H1 (cell line): ENCODE results near the gene CACNA1A. TPM values are rescaled to one million over a fixed set of nuclear protein-coding genes. Genes with fewer than 3 reads are reported as not detected.

Experiments
- GTF2F1 ChIP-seq: IDR thresholded peaks from 2 replicates; pipeline ENCODE4 v1.6.1; 2012; ENCODE audit warnings: low read depth, low read length, improper control_type of control experiment, borderline replicate concordance
- KDM4A ChIP-seq: IDR thresholded peaks from one replicate; pipeline ENCODE4 v1.7.1; 2012; ENCODE audit warnings: low read depth, mild to moderate bottlenecking, moderate library complexity, low read length, inconsistent platforms; ENCODE audit not compliant: severe bottlenecking
- SRF ChIP-seq: IDR thresholded peaks from 2 replicates; pipeline ENCODE4 v1.6.1; 2011; ENCODE audit warnings: mild to moderate bottlenecking, low read depth, low read length, moderate library complexity
- YY1 ChIP-seq: IDR thresholded peaks from 2 replicates; pipeline ENCODE4 v1.6.1; 2011; ENCODE audit warnings: low read depth, mild to moderate bottlenecking, low read length
- polyA plus RNA-seq, 7 experiments: library from polyadenylated mRNA; depleted of rRNA in 3 of 7; stranded (reverse) in 5 of 7; unstranded in 2 of 7; fragments of >200 nt in 5 of 7; fragments of 200-250 nt in 2 of 7; gene quantifications; 1 replicate in 5 of 7; 2 replicates in 1 of 7; 4 replicates in 1 of 7; pipeline versions ENCODE4 v1.2.1 to v1.2.3, GENCODE V29; 2011 to 2013; ENCODE audit warnings: missing spikeins in 2 of 7, mixed read lengths in 2 of 7
- total RNA-seq: library from RNA; stranded (reverse); fragmentation: NEBNext Ultra II Directional; extraction: Animal tissue kit (Norgen Biotek cat#: 25700); gene quantifications from 2 replicates; pipeline ENCODE4 v1.2.1, GENCODE V29; 2021
- TF ChIP-seq, protein P1 (sequence below): IDR thresholded peaks from 2 replicates; pipeline ENCODE4 v1.6.1; 2012; ENCODE audit warnings: low read length, inconsistent platforms
- TF ChIP-seq, protein P2 (sequence below): fragments of 300-600 bp; sonication (generic); IDR thresholded peaks from 2 replicates; pipeline ENCODE4 v1.7.1; 2012; ENCODE audit warnings: low read length, moderate library complexity, mild to moderate bottlenecking, inconsistent platforms; ENCODE audit not compliant: insufficient replicate concordance
- TF ChIP-seq, protein P3 (sequence below): IDR thresholded peaks from 2 replicates; pipeline ENCODE4 v1.6.1; 2011; ENCODE audit warnings: low read length, improper control_type of control experiment
- TF ChIP-seq, protein P4 (sequence below): IDR thresholded peaks from 2 replicates; pipeline ENCODE4 v1.6.1; 2012; ENCODE audit warnings: inconsistent platforms

The CACNA1A gene
- total and polyA plus RNA-seq, 2 of the 8 experiments (the other 6 are each of a cell fraction or from before 2014, with no cell fraction given) = 10.7 to 25.3 TPM

DNA sequence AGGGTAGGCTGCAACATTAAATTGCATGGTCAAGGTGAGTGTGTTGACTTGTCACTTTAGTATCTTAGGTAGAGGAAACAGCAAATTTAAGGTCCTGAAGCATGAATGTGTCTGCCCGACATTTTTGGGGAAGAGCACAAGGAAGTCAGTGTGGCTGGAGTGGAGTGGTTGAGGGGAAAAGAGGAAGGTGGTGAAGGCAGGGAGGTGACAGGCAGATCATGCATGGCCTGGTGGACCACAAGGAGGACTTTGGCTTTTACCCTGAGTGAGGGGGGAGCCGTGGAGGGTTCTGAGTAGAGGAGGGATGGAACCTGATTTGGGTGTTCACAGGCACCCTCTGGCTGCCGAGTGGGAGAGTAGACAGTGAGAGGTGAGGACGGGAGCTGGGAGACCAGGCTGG, 188.1 kb downstream of the CACNA1A start (continued):
- TF ChIP-seq SRF (no peak), KDM4A (no peak), GTF2F1 (no peak), YY1 (no peak)
- TF ChIP-seq, protein P1, sequence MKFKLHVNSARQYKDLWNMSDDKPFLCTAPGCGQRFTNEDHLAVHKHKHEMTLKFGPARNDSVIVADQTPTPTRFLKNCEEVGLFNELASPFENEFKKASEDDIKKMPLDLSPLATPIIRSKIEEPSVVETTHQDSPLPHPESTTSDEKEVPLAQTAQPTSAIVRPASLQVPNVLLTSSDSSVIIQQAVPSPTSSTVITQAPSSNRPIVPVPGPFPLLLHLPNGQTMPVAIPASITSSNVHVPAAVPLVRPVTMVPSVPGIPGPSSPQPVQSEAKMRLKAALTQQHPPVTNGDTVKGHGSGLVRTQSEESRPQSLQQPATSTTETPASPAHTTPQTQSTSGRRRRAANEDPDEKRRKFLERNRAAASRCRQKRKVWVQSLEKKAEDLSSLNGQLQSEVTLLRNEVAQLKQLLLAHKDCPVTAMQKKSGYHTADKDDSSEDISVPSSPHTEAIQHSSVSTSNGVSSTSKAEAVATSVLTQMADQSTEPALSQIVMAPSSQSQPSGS = no peak
- TF ChIP-seq, protein P2, sequence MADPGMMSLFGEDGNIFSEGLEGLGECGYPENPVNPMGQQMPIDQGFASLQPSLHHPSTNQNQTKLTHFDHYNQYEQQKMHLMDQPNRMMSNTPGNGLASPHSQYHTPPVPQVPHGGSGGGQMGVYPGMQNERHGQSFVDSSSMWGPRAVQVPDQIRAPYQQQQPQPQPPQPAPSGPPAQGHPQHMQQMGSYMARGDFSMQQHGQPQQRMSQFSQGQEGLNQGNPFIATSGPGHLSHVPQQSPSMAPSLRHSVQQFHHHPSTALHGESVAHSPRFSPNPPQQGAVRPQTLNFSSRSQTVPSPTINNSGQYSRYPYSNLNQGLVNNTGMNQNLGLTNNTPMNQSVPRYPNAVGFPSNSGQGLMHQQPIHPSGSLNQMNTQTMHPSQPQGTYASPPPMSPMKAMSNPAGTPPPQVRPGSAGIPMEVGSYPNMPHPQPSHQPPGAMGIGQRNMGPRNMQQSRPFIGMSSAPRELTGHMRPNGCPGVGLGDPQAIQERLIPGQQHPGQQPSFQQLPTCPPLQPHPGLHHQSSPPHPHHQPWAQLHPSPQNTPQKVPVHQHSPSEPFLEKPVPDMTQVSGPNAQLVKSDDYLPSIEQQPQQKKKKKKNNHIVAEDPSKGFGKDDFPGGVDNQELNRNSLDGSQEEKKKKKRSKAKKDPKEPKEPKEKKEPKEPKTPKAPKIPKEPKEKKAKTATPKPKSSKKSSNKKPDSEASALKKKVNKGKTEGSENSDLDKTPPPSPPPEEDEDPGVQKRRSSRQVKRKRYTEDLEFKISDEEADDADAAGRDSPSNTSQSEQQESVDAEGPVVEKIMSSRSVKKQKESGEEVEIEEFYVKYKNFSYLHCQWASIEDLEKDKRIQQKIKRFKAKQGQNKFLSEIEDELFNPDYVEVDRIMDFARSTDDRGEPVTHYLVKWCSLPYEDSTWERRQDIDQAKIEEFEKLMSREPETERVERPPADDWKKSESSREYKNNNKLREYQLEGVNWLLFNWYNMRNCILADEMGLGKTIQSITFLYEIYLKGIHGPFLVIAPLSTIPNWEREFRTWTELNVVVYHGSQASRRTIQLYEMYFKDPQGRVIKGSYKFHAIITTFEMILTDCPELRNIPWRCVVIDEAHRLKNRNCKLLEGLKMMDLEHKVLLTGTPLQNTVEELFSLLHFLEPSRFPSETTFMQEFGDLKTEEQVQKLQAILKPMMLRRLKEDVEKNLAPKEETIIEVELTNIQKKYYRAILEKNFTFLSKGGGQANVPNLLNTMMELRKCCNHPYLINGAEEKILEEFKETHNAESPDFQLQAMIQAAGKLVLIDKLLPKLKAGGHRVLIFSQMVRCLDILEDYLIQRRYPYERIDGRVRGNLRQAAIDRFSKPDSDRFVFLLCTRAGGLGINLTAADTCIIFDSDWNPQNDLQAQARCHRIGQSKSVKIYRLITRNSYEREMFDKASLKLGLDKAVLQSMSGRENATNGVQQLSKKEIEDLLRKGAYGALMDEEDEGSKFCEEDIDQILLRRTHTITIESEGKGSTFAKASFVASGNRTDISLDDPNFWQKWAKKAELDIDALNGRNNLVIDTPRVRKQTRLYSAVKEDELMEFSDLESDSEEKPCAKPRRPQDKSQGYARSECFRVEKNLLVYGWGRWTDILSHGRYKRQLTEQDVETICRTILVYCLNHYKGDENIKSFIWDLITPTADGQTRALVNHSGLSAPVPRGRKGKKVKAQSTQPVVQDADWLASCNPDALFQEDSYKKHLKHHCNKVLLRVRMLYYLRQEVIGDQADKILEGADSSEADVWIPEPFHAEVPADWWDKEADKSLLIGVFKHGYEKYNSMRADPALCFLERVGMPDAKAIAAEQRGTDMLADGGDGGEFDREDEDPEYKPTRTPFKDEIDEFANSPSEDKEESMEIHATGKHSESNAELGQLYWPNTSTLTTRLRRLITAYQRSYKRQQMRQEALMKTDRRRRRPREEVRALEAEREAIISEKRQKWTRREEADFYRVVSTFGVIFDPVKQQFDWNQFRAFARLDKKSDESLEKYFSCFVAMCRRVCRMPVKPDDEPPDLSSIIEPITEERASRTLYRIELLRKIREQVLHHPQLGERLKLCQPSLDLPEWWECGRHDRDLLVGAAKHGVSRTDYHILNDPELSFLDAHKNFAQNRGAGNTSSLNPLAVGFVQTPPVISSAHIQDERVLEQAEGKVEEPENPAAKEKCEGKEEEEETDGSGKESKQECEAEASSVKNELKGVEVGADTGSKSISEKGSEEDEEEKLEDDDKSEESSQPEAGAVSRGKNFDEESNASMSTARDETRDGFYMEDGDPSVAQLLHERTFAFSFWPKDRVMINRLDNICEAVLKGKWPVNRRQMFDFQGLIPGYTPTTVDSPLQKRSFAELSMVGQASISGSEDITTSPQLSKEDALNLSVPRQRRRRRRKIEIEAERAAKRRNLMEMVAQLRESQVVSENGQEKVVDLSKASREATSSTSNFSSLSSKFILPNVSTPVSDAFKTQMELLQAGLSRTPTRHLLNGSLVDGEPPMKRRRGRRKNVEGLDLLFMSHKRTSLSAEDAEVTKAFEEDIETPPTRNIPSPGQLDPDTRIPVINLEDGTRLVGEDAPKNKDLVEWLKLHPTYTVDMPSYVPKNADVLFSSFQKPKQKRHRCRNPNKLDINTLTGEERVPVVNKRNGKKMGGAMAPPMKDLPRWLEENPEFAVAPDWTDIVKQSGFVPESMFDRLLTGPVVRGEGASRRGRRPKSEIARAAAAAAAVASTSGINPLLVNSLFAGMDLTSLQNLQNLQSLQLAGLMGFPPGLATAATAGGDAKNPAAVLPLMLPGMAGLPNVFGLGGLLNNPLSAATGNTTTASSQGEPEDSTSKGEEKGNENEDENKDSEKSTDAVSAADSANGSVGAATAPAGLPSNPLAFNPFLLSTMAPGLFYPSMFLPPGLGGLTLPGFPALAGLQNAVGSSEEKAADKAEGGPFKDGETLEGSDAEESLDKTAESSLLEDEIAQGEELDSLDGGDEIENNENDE = no peak
- TF ChIP-seq, protein P3, sequence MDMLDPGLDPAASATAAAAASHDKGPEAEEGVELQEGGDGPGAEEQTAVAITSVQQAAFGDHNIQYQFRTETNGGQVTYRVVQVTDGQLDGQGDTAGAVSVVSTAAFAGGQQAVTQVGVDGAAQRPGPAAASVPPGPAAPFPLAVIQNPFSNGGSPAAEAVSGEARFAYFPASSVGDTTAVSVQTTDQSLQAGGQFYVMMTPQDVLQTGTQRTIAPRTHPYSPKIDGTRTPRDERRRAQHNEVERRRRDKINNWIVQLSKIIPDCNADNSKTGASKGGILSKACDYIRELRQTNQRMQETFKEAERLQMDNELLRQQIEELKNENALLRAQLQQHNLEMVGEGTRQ = no peak
- TF ChIP-seq, protein P4, sequence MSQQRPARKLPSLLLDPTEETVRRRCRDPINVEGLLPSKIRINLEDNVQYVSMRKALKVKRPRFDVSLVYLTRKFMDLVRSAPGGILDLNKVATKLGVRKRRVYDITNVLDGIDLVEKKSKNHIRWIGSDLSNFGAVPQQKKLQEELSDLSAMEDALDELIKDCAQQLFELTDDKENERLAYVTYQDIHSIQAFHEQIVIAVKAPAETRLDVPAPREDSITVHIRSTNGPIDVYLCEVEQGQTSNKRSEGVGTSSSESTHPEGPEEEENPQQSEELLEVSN = no peak
